H9 (cell line): Measurements from ENCODE around the gene CDSN. TPM values are rescaled to one million over a fixed set of nuclear protein-coding genes. Genes with fewer than 3 reads are reported as not detected.

Experiments used
- DNase-seq: peaks from one replicate; pipeline ENCODE4 v3.0.0-alpha.2; 2017
- H2AFZ ChIP-seq: one replicate; pipeline ENCODE4 v1.6.1; 2013; ENCODE audit warnings: mild to moderate bottlenecking, low read length, control low read depth, moderate library complexity
- H2AK5ac ChIP-seq: 2 replicates; pipeline ENCODE4 v1.6.1; 2013; ENCODE audit warnings: low read length, control low read depth, mixed read lengths; ENCODE audit not compliant: insufficient read length
- H2BK120ac ChIP-seq: one replicate; pipeline ENCODE4 v1.6.1; 2013; ENCODE audit warnings: low read depth, mild to moderate bottlenecking, low read length, control low read depth, inconsistent platforms; ENCODE audit not compliant: poor library complexity, severe bottlenecking
- H2BK12ac ChIP-seq: 2 replicates; pipeline ENCODE4 v1.6.1; 2013; ENCODE audit warnings: low read length, control low read depth, mixed read lengths, low read depth; ENCODE audit not compliant: insufficient read length
- H2BK15ac ChIP-seq: 2 replicates; pipeline ENCODE4 v1.6.1; 2013; ENCODE audit warnings: low read depth, low read length, control low read depth
- H2BK20ac ChIP-seq: one replicate; pipeline ENCODE4 v1.6.1; 2013; ENCODE audit warnings: low read depth, mild to moderate bottlenecking, low read length, control low read depth, inconsistent platforms; ENCODE audit not compliant: poor library complexity, severe bottlenecking
- H2BK5ac ChIP-seq: 2 replicates; pipeline ENCODE4 v1.6.1; 2013; ENCODE audit warnings: low read length, control low read depth, mixed read lengths; ENCODE audit not compliant: insufficient read length
- H3K14ac ChIP-seq: 2 replicates; pipeline ENCODE4 v1.6.1; 2013; ENCODE audit warnings: low read length, control low read depth; ENCODE audit not compliant: insufficient read depth
- H3K18ac ChIP-seq: 2 replicates; pipeline ENCODE4 v1.6.1; 2013; ENCODE audit warnings: low read depth, mild to moderate bottlenecking, mixed read lengths, low read length, control low read depth; ENCODE audit not compliant: insufficient read length
- H3K23ac ChIP-seq: 2 replicates; pipeline ENCODE4 v1.6.1; 2013; ENCODE audit warnings: low read length, control low read depth, mixed read lengths, low read depth; ENCODE audit not compliant: insufficient read length
- H3K23me2 ChIP-seq: 2 replicates; pipeline ENCODE4 v1.6.1; 2013; ENCODE audit warnings: low read depth, mild to moderate bottlenecking, mixed read lengths, low read length, control low read depth; ENCODE audit not compliant: insufficient read length, poor library complexity, severe bottlenecking
- H3K27ac ChIP-seq: 2 replicates; pipeline ENCODE4 v1.5.1; 2013; ENCODE audit warnings: low read length, control low read depth, mixed read lengths, low read depth; ENCODE audit not compliant: insufficient read length
- H3K27me3 ChIP-seq: 2 replicates; pipeline ENCODE4 v1.6.1; 2013; ENCODE audit warnings: low read length, control low read depth, inconsistent platforms; ENCODE audit not compliant: insufficient read depth
- H3K4ac ChIP-seq: 2 replicates; pipeline ENCODE4 v1.6.1; 2013; ENCODE audit warnings: low read depth, mild to moderate bottlenecking, control low read depth, inconsistent platforms, low read length, moderate library complexity
- H3K4me1 ChIP-seq: 2 replicates; pipeline ENCODE4 v1.6.1; 2013; ENCODE audit warnings: low read length, control low read depth, inconsistent platforms; ENCODE audit not compliant: insufficient read depth
- H3K4me2 ChIP-seq: 2 replicates; pipeline ENCODE4 v1.6.1; 2013; ENCODE audit warnings: low read length, control low read depth, mixed read lengths; ENCODE audit not compliant: insufficient read length, insufficient read depth
- H3K56ac ChIP-seq: 2 replicates; pipeline ENCODE4 v1.6.1; 2013; ENCODE audit warnings: low read depth, mild to moderate bottlenecking, mixed read lengths, low read length, control low read depth; ENCODE audit not compliant: insufficient read length
- H3K79me1 ChIP-seq: 2 replicates; pipeline ENCODE4 v1.6.1; 2013; ENCODE audit warnings: low read depth, mild to moderate bottlenecking, moderate library complexity, low read length, control low read depth, inconsistent platforms; ENCODE audit not compliant: insufficient read depth, poor library complexity, severe bottlenecking
- H3K79me2 ChIP-seq: 2 replicates; pipeline ENCODE4 v1.6.1; 2013; ENCODE audit warnings: low read length, control low read depth, inconsistent platforms; ENCODE audit not compliant: insufficient read depth
- H3K9ac ChIP-seq: 2 replicates; pipeline ENCODE4 v1.6.1; 2013; ENCODE audit warnings: low read length, control low read depth, mixed read lengths; ENCODE audit not compliant: insufficient read length; ENCODE audit errors: extremely low read depth
- H3K9me3 ChIP-seq: one replicate; pipeline ENCODE4 v1.6.1; 2013; ENCODE audit warnings: low read depth, low read length, inconsistent platforms; ENCODE audit not compliant: control insufficient read depth
- H3T11ph ChIP-seq: one replicate; pipeline ENCODE4 v1.6.1; 2013; ENCODE audit warnings: mild to moderate bottlenecking, low read length, control low read depth, inconsistent platforms
- H4K20me1 ChIP-seq: one replicate; pipeline ENCODE4 v1.6.1; 2013; ENCODE audit not compliant: control insufficient read depth, insufficient read length, insufficient read depth
- H4K5ac ChIP-seq: 2 replicates; pipeline ENCODE4 v1.6.1; 2013; ENCODE audit warnings: low read depth, mild to moderate bottlenecking, mixed read lengths, low read length, control low read depth; ENCODE audit not compliant: insufficient read length
- H4K8ac ChIP-seq: replicated peaks from 2 replicates; pipeline ENCODE4 v1.6.1; 2013; ENCODE audit warnings: low read length, control low read depth, mixed read lengths, low read depth; ENCODE audit not compliant: insufficient read length
- H4K91ac ChIP-seq: 2 replicates; pipeline ENCODE4 v1.6.1; 2013; ENCODE audit warnings: low read depth, mild to moderate bottlenecking, moderate library complexity, mixed read lengths, low read length, control low read depth; ENCODE audit not compliant: insufficient read length
- H3K27ac Mint-ChIP-seq, 3 experiments: 2 replicates in 2 of 3; 3 replicates in 1 of 3; pipeline ENCODE4 v1.8.0; 2020 to 2021; ENCODE audit warnings: mixed read lengths in 3 of 3, mild to moderate bottlenecking in 1 of 3, moderate library complexity in 1 of 3
- H3K27me3 Mint-ChIP-seq: 2 replicates; pipeline ENCODE4 v1.8.0; 2021; ENCODE audit warnings: low read depth, mild to moderate bottlenecking, moderate library complexity, mixed read lengths
- H3K36me3 Mint-ChIP-seq, 3 experiments: 2 replicates in 2 of 3; 3 replicates in 1 of 3; pipeline ENCODE4 v1.8.0; 2020 to 2021; ENCODE audit warnings: low read depth in 3 of 3, mixed read lengths in 3 of 3; ENCODE audit not compliant: insufficient read depth in 1 of 3
- H3K4me1 Mint-ChIP-seq, 2 experiments: 2 replicates each; pipeline ENCODE4 v1.8.0; 2020; ENCODE audit warnings: mixed read lengths in 2 of 2
- H3K4me3 Mint-ChIP-seq, 2 experiments: 2 replicates in 1 of 2; 3 replicates in 1 of 2; pipeline ENCODE4 v1.8.0; 2020 to 2021; ENCODE audit warnings: mild to moderate bottlenecking in 2 of 2, mixed read lengths in 2 of 2, moderate library complexity in 1 of 2
- H3K9me3 Mint-ChIP-seq, 2 experiments: 2 replicates in 1 of 2; 3 replicates in 1 of 2; pipeline ENCODE4 v1.8.0; 2020; ENCODE audit warnings: mild to moderate bottlenecking in 2 of 2, mixed read lengths in 2 of 2, moderate library complexity in 1 of 2
- WGBS: extraction: QIAGEN DNeasy Blood & Tissue Kit; methylation state at CpG from one replicate; pipeline ENCODE4 v1.1.7; 2013; ENCODE audit warnings: missing lambda C conversion rate, low lambda C conversion rate, mixed read lengths; ENCODE audit not compliant: insufficient read length; ENCODE audit errors: extremely low coverage; 5-methylcytosine and 5-hydroxymethylcytosine counted together
- total RNA-seq: library from RNA; stranded (reverse); gene quantifications from 2 replicates; pipeline ENCODE4 v1.2.1, GENCODE V29; 2021
- TF ChIP-seq, protein P1 (sequence below): fragments of 200-600 bp; sonication (generic); conservative IDR thresholded peaks from 3 replicates; pipeline ENCODE4 v1.8.0; 2021; ENCODE audit warnings: antibody characterized with exemption, mild to moderate bottlenecking

Gene CDSN
- total RNA-seq, 1 experiment from 2014 or later, result not detected

DNA sequence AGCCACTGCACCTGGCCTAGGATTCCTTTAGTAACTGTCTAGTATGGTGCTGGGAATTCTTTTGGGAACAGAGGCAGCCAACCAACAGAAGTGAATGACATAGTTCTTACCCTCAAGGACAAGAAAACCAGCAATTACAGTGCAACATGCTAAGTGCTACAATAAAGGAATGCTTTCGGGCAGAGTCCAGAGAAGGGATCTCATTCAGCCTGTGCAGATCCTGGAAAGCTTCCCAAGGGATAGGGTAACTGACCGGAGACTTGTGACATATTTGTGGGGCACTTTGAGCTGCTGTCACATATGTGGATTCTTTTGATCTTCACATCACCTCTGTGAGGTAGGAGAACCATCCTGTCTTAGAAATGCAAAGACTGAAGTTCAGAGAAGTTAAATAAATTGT lies 54.7 kb downstream of the CDSN start:
- Histone ChIP-seq H2BK120ac (no peak overlapping the region), H4K8ac (no peak overlapping the region), H4K91ac (no peak overlapping the region), H3K18ac (no peak overlapping the region), H3K9me3 (no peaks in the 10 kb centered on the region), H3K79me1 (no peaks in the 10 kb centered on the region), H3K4me2 (no peak overlapping the region), H3K56ac (no peak overlapping the region), H3K23ac (no peak overlapping the region), H3K23me2 (no peaks in the 10 kb centered on the region), H2BK20ac (no peak overlapping the region), H4K5ac (no peak overlapping the region), H2BK15ac (no peak overlapping the region), H2BK5ac (no peak overlapping the region), H3K4me1 (peaks cover 2% of the 10 kb centered on the region; the same call in 1 of the 2 replicates), H3K4ac (no peak overlapping the region), H3K79me2 (no peaks in the 10 kb centered on the region), H3K27me3 (no peaks in the 10 kb centered on the region), H3K27ac (no peak overlapping the region), H3K9ac (no peak overlapping the region), H2AFZ (no peak overlapping the region), H2AK5ac (no peak overlapping the region), H3K14ac (no peak overlapping the region), H2BK12ac (no peak overlapping the region), H3T11ph (no peak overlapping the region), H4K20me1 (no peaks in the 10 kb centered on the region)
- Mint-ChIP-seq H3K36me3 (no peaks in the 10 kb centered on the region), H3K27ac (no peak overlapping the region), H3K27me3 (no peaks in the 10 kb centered on the region; the same call in none of the 2 replicates), H3K9me3 (peaks cover 0 to 8% of the 10 kb centered on the region in 2 experiments; a peak in 2 of 5 replicates), H3K4me1 (peaks cover 18% of the 10 kb centered on the region in 2 experiments), H3K4me3 (no peak overlapping the region)
- DNase-seq, result no peak
- WGBS, result no CpG with 5 or more reads among the region's 2 CpGs
- TF ChIP-seq, protein P1, sequence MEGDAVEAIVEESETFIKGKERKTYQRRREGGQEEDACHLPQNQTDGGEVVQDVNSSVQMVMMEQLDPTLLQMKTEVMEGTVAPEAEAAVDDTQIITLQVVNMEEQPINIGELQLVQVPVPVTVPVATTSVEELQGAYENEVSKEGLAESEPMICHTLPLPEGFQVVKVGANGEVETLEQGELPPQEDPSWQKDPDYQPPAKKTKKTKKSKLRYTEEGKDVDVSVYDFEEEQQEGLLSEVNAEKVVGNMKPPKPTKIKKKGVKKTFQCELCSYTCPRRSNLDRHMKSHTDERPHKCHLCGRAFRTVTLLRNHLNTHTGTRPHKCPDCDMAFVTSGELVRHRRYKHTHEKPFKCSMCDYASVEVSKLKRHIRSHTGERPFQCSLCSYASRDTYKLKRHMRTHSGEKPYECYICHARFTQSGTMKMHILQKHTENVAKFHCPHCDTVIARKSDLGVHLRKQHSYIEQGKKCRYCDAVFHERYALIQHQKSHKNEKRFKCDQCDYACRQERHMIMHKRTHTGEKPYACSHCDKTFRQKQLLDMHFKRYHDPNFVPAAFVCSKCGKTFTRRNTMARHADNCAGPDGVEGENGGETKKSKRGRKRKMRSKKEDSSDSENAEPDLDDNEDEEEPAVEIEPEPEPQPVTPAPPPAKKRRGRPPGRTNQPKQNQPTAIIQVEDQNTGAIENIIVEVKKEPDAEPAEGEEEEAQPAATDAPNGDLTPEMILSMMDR, result no peak

Other genes starting within 250 kb of the CDSN start
- 254 and 258 TPM in 2 replicates for gene DDR1, start 235.9 kb downstream of the CDSN start, total RNA-seq
- 58.2 and 60.8 TPM in 2 replicates for gene GTF2H4, start 212.2 kb downstream of the CDSN start, total RNA-seq
- 61.9 and 68.2 TPM in 2 replicates for gene VARS2, start 206.2 kb downstream of the CDSN start, total RNA-seq
- not detected in 2 replicates for gene SFTA2, start 188.3 kb downstream of the CDSN start, total RNA-seq
- gene MUCL3, start 179.5 kb downstream of the CDSN start, total RNA-seq, result 0.15 and 0.20 TPM in 2 replicates
- gene MUC21, start 136.7 kb downstream of the CDSN start, total RNA-seq, result not detected in 2 replicates
- gene MUC22, start 110.0 kb downstream of the CDSN start, total RNA-seq, result not detected in 2 replicates
- gene C6orf15, start 7.9 kb downstream of the CDSN start, total RNA-seq, result not detected in 2 replicates
- 0.48 TPM in 2 replicates for gene PSORS1C1, start 5.6 kb downstream of the CDSN start, total RNA-seq
- gene PSORS1C2, start 18.6 kb upstream of the CDSN start, total RNA-seq, result 0.31 and 0.33 TPM in 2 replicates
- gene CCHCR1, start 37.4 kb upstream of the CDSN start, total RNA-seq, result 42.7 and 45.5 TPM in 2 replicates
- 15.0 and 16.5 TPM in 2 replicates for gene TCF19, start 38.1 kb upstream of the CDSN start, total RNA-seq
- gene POU5F1, start 50.2 kb upstream of the CDSN start, total RNA-seq, result 2,134 TPM in 2 replicates
- 239 and 241 TPM in 2 replicates for gene HLA-C, start 151.6 kb upstream of the CDSN start, total RNA-seq
- gene HLA-B, start 236.7 kb upstream of the CDSN start, total RNA-seq, result 68.6 and 70.7 TPM in 2 replicates